Neural cell (in vitro differentiated cells): ENCODE results near the gene NELL1. TPM values are rescaled to one million over a fixed set of nuclear protein-coding genes. Genes with fewer than 3 reads are reported as not detected.

ENCODE experiments used
- H2AFZ ChIP-seq: fragments of 200-600, 300-800 bp; sonication (generic), shearing (Covaris generic); 2 replicates; pipeline ENCODE4 v1.6.0; 2014; ENCODE audit warnings: low read depth, mild to moderate bottlenecking, antibody characterized with exemption, low read length, moderate library complexity
- H3F3A ChIP-seq: fragments of 200-600 bp; shearing (Covaris generic); 2 replicates; pipeline ENCODE4 v1.6.1; 2016; ENCODE audit warnings: mild to moderate bottlenecking, moderate library complexity, mixed read lengths, antibody characterized with exemption, low read length; ENCODE audit not compliant: insufficient read depth, poor library complexity, severe bottlenecking
- H3K27ac ChIP-seq: fragments of 200-600, 300-800 bp; sonication (generic), shearing (Covaris generic); 2 replicates; pipeline ENCODE4 v1.5.1; 2014; ENCODE audit warnings: mild to moderate bottlenecking, low read length, moderate library complexity
- H3K27me3 ChIP-seq: fragments of 300-800, 200-600 bp; sonication (generic), shearing (Covaris generic); 2 replicates; pipeline ENCODE4 v1.6.0; 2014; ENCODE audit warnings: mild to moderate bottlenecking, low read depth, low read length, moderate library complexity; ENCODE audit not compliant: insufficient read depth
- H3K36me3 ChIP-seq: fragments of 300-800, 200-600 bp; sonication (generic), shearing (Covaris generic); 2 replicates; pipeline ENCODE4 v1.5.1; 2014; ENCODE audit warnings: mild to moderate bottlenecking, antibody characterized with exemption, low read length, moderate library complexity; ENCODE audit not compliant: insufficient read depth
- H3K4me2 ChIP-seq: fragments of 300-800, 200-600 bp; sonication (generic), shearing (Covaris generic); 2 replicates; pipeline ENCODE4 v1.6.0; 2014; ENCODE audit warnings: mild to moderate bottlenecking, low read length
- H3K4me3 ChIP-seq: fragments of 300-800, 200-600 bp; sonication (generic), shearing (Covaris generic); 2 replicates; pipeline ENCODE4 v1.5.1; 2014; ENCODE audit warnings: mild to moderate bottlenecking, low read length, moderate library complexity
- H3K79me2 ChIP-seq: fragments of 200-600 bp; shearing (Covaris generic); replicated peaks from 2 replicates; pipeline ENCODE4 v1.6.0; 2014; ENCODE audit warnings: mild to moderate bottlenecking, low read length, moderate library complexity; ENCODE audit not compliant: insufficient read depth
- H3K9ac ChIP-seq: fragments of 300-800, 200-600 bp; sonication (generic), shearing (Covaris generic); 2 replicates; pipeline ENCODE4 v1.6.1; 2016; ENCODE audit warnings: mild to moderate bottlenecking, low read length, mixed read lengths
- H3K9me2 ChIP-seq: fragments of 200-600 bp; shearing (Covaris generic); 2 replicates; pipeline ENCODE4 v1.6.1; 2016; ENCODE audit warnings: mild to moderate bottlenecking, low read length, mixed read lengths; ENCODE audit not compliant: insufficient read depth
- H3K9me3 ChIP-seq: fragments of 200-600, 300-800 bp; sonication (generic), shearing (Covaris generic); 2 replicates; pipeline ENCODE4 v1.6.1; 2016; ENCODE audit warnings: mild to moderate bottlenecking, mixed run types, low read length, moderate library complexity, mixed read lengths
- H4K20me1 ChIP-seq: fragments of 200-600 bp; shearing (Covaris generic); 2 replicates; pipeline ENCODE4 v1.6.1; 2016; ENCODE audit warnings: mild to moderate bottlenecking, mixed run types; ENCODE audit not compliant: insufficient read depth
- CTCF ChIP-seq: fragments of 450-650 bp; IDR thresholded peaks from 2 replicates; pipeline ENCODE4 v1.5.1; 2014; ENCODE audit warnings: antibody characterized with exemption, mild to moderate bottlenecking, moderate library complexity; ENCODE audit not compliant: poor library complexity, severe bottlenecking
- EP300 ChIP-seq: fragments of 450-650 bp; conservative IDR thresholded peaks from 2 replicates; pipeline ENCODE4 v1.6.1; 2014; ENCODE audit warnings: antibody characterized with exemption, mild to moderate bottlenecking, moderate library complexity; ENCODE audit not compliant: poor library complexity, severe bottlenecking
- EZH2 ChIP-seq: fragments of 200-600, 300-800 bp; shearing (Covaris generic), sonication (generic); IDR thresholded peaks from 2 replicates; pipeline ENCODE4 v1.6.1; 2014; ENCODE audit warnings: antibody characterized with exemption, low read length, borderline replicate concordance, mild to moderate bottlenecking; ENCODE audit not compliant: insufficient read depth, poor library complexity, severe bottlenecking
- MXI1 ChIP-seq: fragments of 450-650 bp; conservative IDR thresholded peaks from 2 replicates; pipeline ENCODE4 v1.6.1; 2014; ENCODE audit warnings: antibody characterized with exemption, mild to moderate bottlenecking; ENCODE audit not compliant: poor library complexity, severe bottlenecking
- POLR2AphosphoS5 ChIP-seq: IDR thresholded peaks from 2 replicates; pipeline ENCODE4 v1.6.1; 2012
- RAD21 ChIP-seq: fragments of 450-650 bp; conservative IDR thresholded peaks from 2 replicates; pipeline ENCODE4 v1.6.1; 2014; ENCODE audit warnings: antibody characterized with exemption, mild to moderate bottlenecking, moderate library complexity
- REST ChIP-seq: IDR thresholded peaks from 2 replicates; pipeline ENCODE4 v1.6.1; 2012; ENCODE audit warnings: borderline replicate concordance
- SMC3 ChIP-seq: fragments of 450-650 bp; conservative IDR thresholded peaks from 2 replicates; pipeline ENCODE4 v1.6.1; 2014; ENCODE audit warnings: antibody characterized with exemption, mild to moderate bottlenecking, moderate library complexity; ENCODE audit not compliant: poor library complexity
- TAF1 ChIP-seq: IDR thresholded peaks from 2 replicates; pipeline ENCODE4 v1.6.1; 2012; ENCODE audit warnings: low read depth
- polyA plus RNA-seq: library from polyadenylated mRNA; depleted of rRNA; stranded (reverse); fragments of >200 nt; gene quantifications from 2 replicates; pipeline ENCODE4 v1.2.3, GENCODE V29; 2014

Gene NELL1
- polyA plus RNA-seq, 1 donor from 2014 or later = 70.4 TPM

GRCh38 chr11:20782775-20783174 is 113.4 kb downstream of the NELL1 start:
- Histone ChIP-seq H3K79me2 (no peaks in the 10 kb centered on the region), H3K27me3 (no peaks in the 10 kb centered on the region), H3K9ac (no peak overlapping the region), H3K4me2 (no peak overlapping the region), H3K9me2 (no peaks in the 10 kb centered on the region), H3K36me3 (no peaks in the 10 kb centered on the region), H2AFZ (no peak overlapping the region), H3K27ac (no peak overlapping the region), H3K4me3 (no peak overlapping the region), H4K20me1 (no peaks in the 10 kb centered on the region), H3K9me3 (no peaks in the 10 kb centered on the region), H3F3A (no peaks in the 10 kb centered on the region)
- TF ChIP-seq POLR2AphosphoS5 = no peak
- no peak for TF ChIP-seq RAD21
- TF ChIP-seq CTCF = no peak
- TF ChIP-seq SMC3 = no peak
- TF ChIP-seq EP300 = no peak

- Histone ChIP-seq H4K20me1 (no peaks in the 10 kb centered on the region), H3K9ac (no peak overlapping the region), H3K36me3 (no peaks in the 10 kb centered on the region), H3K4me3 (no peak overlapping the region), H2AFZ (no peak overlapping the region), H3K27ac (no peak overlapping the region), H3K79me2 (no peaks in the 10 kb centered on the region), H3K9me3 (no peaks in the 10 kb centered on the region), H3K9me2 (no peaks in the 10 kb centered on the region), H3K4me2 (no peak overlapping the region), H3F3A (no peaks in the 10 kb centered on the region), H3K27me3 (no peaks in the 10 kb centered on the region)
- TF ChIP-seq SMC3 = no peak
- no peak for TF ChIP-seq EP300
- no peak for TF ChIP-seq POLR2AphosphoS5
- no peak for TF ChIP-seq TAF1
- TF ChIP-seq MXI1 = no peak
- no peak for TF ChIP-seq RAD21
- no peak for TF ChIP-seq EZH2
- TF ChIP-seq REST = no peak
- no peak for TF ChIP-seq CTCF
Measured at GRCh38 chr11:20783220-20783619, 113.8 kb downstream of the NELL1 start.
